HG03354 (cell line): ENCODE measurements around the gene EHD3.
A peak's percentile ranks its signal among the peaks of the same experiment; 100 is the strongest.

Experiments
- ATAC-seq: cut with Tn5 transposase; IDR thresholded peaks from one replicate; pipeline ENCODE4 v1.9.1; 2021; ENCODE audit warnings: mild to moderate bottlenecking; ENCODE audit not compliant: unreplicated experiment, poor library complexity, severe bottlenecking

EHD3 gene

GRCh38 chr2:31318361-31319336 is 84.7 kb downstream of the EHD3 start:
- peak; percentile 75 for ATAC-seq
